ENCODE results near the gene RCBTB2.

GRCh38 chr13:48580896-48581295 is 48.0 kb upstream of the RCBTB2 start:
- TF ChIP-seq CTCF (IDR thresholded peaks at IDR 0.05): no peak
- no peak for TF ChIP-seq EZH2 (IDR thresholded peaks at IDR 0.05)
- TF ChIP-seq EZH2phosphoT487 (IDR thresholded peaks at IDR 0.05): no peak

All from neural progenitor cell (in vitro differentiated cells).